HCT116 (cell line): Measurements from ENCODE around the gene CORO6. TPM values are rescaled to one million over a fixed set of nuclear protein-coding genes. Genes with fewer than 3 reads are reported as not detected.

Experiments
- ATAC-seq: fragments of 200-7000 bp; cut with Tn5 transposase; 2 replicates; pipeline ENCODE4 v1.9.1; 2020; ENCODE audit warnings: mild to moderate bottlenecking, moderate library complexity
- BruUV-seq: library from RNA; stranded (reverse); fragments of 400-500 nt; replicated peaks from 2 replicates; lab custom pipeline; 2021; lab: Mats Ljungman, UMichigan
- CTCF ChIA-PET: fragments of 300-600 bp; sonication (Branson Sonifier 250); formaldehyde crosslinking; loops from one replicate; lab custom pipeline; 2021; ENCODE audit warnings: antibody characterized with exemption; lab: Charles Lee
- POLR2A ChIA-PET: fragments of 300-600, 350-600 bp; sonication (Branson Sonifier 250); formaldehyde crosslinking; loops from one replicate; lab custom pipeline; 2021; ENCODE audit warnings: antibody characterized with exemption; lab: Charles Lee
- RAD21 ChIA-PET, 2 experiments: fragments of 300-600 bp; sonication (Branson Sonifier 250); formaldehyde crosslinking; loops; one replicate each; lab custom pipeline; 2023; ENCODE audit warnings: low total read pairs in 2 of 2; ENCODE audit not compliant: uncharacterized antibody in 2 of 2, unreplicated experiment in 2 of 2, low non-redundant PET in 1 of 2; lab: Charles Lee
- DNase-seq: peaks from one replicate; pipeline ENCODE4 v3.0.0-alpha.2; 2010; ENCODE audit warnings: low read depth, low spot score
- H2AFZ ChIP-seq: fragments of 200-600 bp; shearing (Covaris generic), sonication (generic); 2 replicates; pipeline ENCODE4 v1.6.1; 2017; ENCODE audit warnings: low read depth, mixed run types, mixed read lengths, antibody characterized with exemption, low read length; ENCODE audit not compliant: poor library complexity, severe bottlenecking
- H3K27ac ChIP-seq: 2 replicates; pipeline ENCODE4 v1.5.1; 2012; ENCODE audit warnings: low read depth, low read length
- H3K27me3 ChIP-seq: fragments of 200-600 bp; sonication (generic); 2 replicates; pipeline ENCODE4 v1.6.1; 2016; ENCODE audit warnings: mixed run types, low read length, mixed read lengths; ENCODE audit not compliant: insufficient read depth
- H3K36me3 ChIP-seq, 2 experiments: fragments of 200-500 bp in 1 of 2; fragments of 200-600 bp in 1 of 2; sonication (Bioruptor generic) in 1 of 2; sonication (generic) in 1 of 2; 2 replicates each; pipeline versions ENCODE4 v1.5.1 to v1.6.1; 2014 to 2016; ENCODE audit warnings: low read length in 2 of 2, inconsistent platforms in 1 of 2, mixed read lengths in 1 of 2, mixed run types in 1 of 2; ENCODE audit not compliant: insufficient read depth in 2 of 2, control insufficient read depth in 1 of 2
- H3K4me1 ChIP-seq, 2 experiments: fragments of 200-600 bp in 1 of 2; sonication (generic) in 1 of 2; 2 replicates each; pipeline versions ENCODE4 v1.5.1 to v1.6.1; 2012 to 2017; ENCODE audit warnings: low read length in 2 of 2, inconsistent platforms in 1 of 2, mild to moderate bottlenecking in 1 of 2, mixed read lengths in 1 of 2, mixed run types in 1 of 2, moderate library complexity in 1 of 2; ENCODE audit not compliant: insufficient read depth in 2 of 2, control insufficient read depth in 1 of 2
- H3K4me2 ChIP-seq: fragments of 200-600 bp; sonication (generic); 2 replicates; pipeline ENCODE4 v1.6.1; 2017; ENCODE audit warnings: mixed run types, low read length, mixed read lengths
- H3K4me3 ChIP-seq, 2 experiments: fragments of 200-600 bp in 1 of 2; sonication (generic) in 1 of 2; replicated peaks in 1 of 2; 2 replicates each; pipeline ENCODE4 v1.5.1; 2011 to 2016; ENCODE audit warnings: low read length in 2 of 2, control low read depth in 1 of 2, low read depth in 1 of 2, mild to moderate bottlenecking in 1 of 2, mixed read lengths in 1 of 2, mixed run types in 1 of 2
- H3K79me2 ChIP-seq: fragments of 200-600 bp; sonication (generic); 2 replicates; pipeline ENCODE4 v1.6.1; 2017; ENCODE audit warnings: mild to moderate bottlenecking, mixed run types, low read length, moderate library complexity, mixed read lengths; ENCODE audit not compliant: insufficient read depth
- H3K9ac ChIP-seq: fragments of 200-600 bp; sonication (generic); 2 replicates; pipeline ENCODE4 v1.6.1; 2016; ENCODE audit warnings: low read length, mixed read lengths
- H3K9me2 ChIP-seq: fragments of 200-600 bp; sonication (generic), shearing (Covaris generic); 2 replicates; pipeline ENCODE4 v1.6.1; 2017; ENCODE audit warnings: mixed run types, mild to moderate bottlenecking, moderate library complexity; ENCODE audit not compliant: insufficient read depth
- H3K9me3 ChIP-seq, 2 experiments: fragments of 200-500 bp in 1 of 2; fragments of 200-600 bp in 1 of 2; sonication (Bioruptor generic) in 1 of 2; sonication (generic) in 1 of 2; 2 replicates each; pipeline ENCODE4 v1.6.1; 2014 to 2017; ENCODE audit warnings: low read length in 2 of 2, mixed read lengths in 2 of 2, inconsistent platforms in 1 of 2, low read depth in 1 of 2, mild to moderate bottlenecking in 1 of 2, mixed run types in 1 of 2, moderate library complexity in 1 of 2; ENCODE audit not compliant: control insufficient read depth in 1 of 2, insufficient read depth in 1 of 2
- H4K20me1 ChIP-seq: fragments of 200-600 bp; sonication (generic), shearing (Covaris generic); 2 replicates; pipeline ENCODE4 v1.6.1; 2017; ENCODE audit warnings: mixed run types, mild to moderate bottlenecking, moderate library complexity; ENCODE audit not compliant: insufficient read depth
- EGR1 ChIP-seq: IDR thresholded peaks from 2 replicates; pipeline ENCODE4 v1.6.1; 2012; ENCODE audit warnings: low read depth
- ELF1 ChIP-seq: IDR thresholded peaks from 2 replicates; pipeline ENCODE4 v1.6.1; 2012; ENCODE audit warnings: low read depth, borderline replicate concordance
- EZH2phosphoT487 ChIP-seq: fragments of 200-600 bp; IDR thresholded peaks from 2 replicates; pipeline ENCODE4 v1.6.1; 2018; ENCODE audit warnings: antibody characterized with exemption, borderline replicate concordance
- JUND ChIP-seq: IDR thresholded peaks from 2 replicates; pipeline ENCODE4 v1.6.1; 2012
- MAX ChIP-seq: IDR thresholded peaks from 2 replicates; pipeline ENCODE4 v1.6.1; 2012
- POLR2A ChIP-seq: IDR thresholded peaks from 2 replicates; pipeline ENCODE4 v1.7.0; 2011; ENCODE audit warnings: borderline replicate concordance; ENCODE audit not compliant: insufficient read depth, insufficient read length; ENCODE audit errors: extremely low read depth
- POLR2AphosphoS5 ChIP-seq: IDR thresholded peaks from 2 replicates; pipeline ENCODE4 v1.6.1; 2011; ENCODE audit warnings: mild to moderate bottlenecking, low read depth, low read length, moderate library complexity
- REST ChIP-seq: IDR thresholded peaks from 2 replicates; pipeline ENCODE4 v1.6.1; 2012; ENCODE audit warnings: low read depth
- SIN3A ChIP-seq: IDR thresholded peaks from 2 replicates; pipeline ENCODE4 v1.6.1; 2012; ENCODE audit warnings: low read depth
- TCF7L2 ChIP-seq: IDR thresholded peaks from 2 replicates; pipeline ENCODE4 v1.7.0; 2011; ENCODE audit warnings: borderline replicate concordance, inconsistent platforms; ENCODE audit not compliant: insufficient read depth, insufficient read length; ENCODE audit errors: extremely low read depth
- YY1 ChIP-seq: IDR thresholded peaks from 2 replicates; pipeline ENCODE4 v1.6.1; 2011; ENCODE audit warnings: low read length, low read depth, moderate library complexity, mild to moderate bottlenecking; ENCODE audit not compliant: insufficient replicate concordance; ENCODE audit errors: extremely low read depth
- ZBTB33 ChIP-seq: IDR thresholded peaks from 2 replicates; pipeline ENCODE4 v1.6.1; 2011; ENCODE audit warnings: mild to moderate bottlenecking, low read length, moderate library complexity; ENCODE audit not compliant: insufficient replicate concordance; ENCODE audit errors: extremely low read depth
- ZFX ChIP-seq: fragments of 450-650 bp; IDR thresholded peaks from 2 replicates; pipeline ENCODE4 v1.6.1; 2017
- ZNF274 ChIP-seq: fragments of 200-500 bp; sonication (Bioruptor generic); IDR thresholded peaks from 2 replicates; pipeline ENCODE4 v1.6.1; 2014; ENCODE audit warnings: mild to moderate bottlenecking, low read depth, low read length, inconsistent platforms
- intact Hi-C: fragments of 100-400 bp; cut with micrococcal nuclease; formaldehyde crosslinking; loops from 2 replicates; pipeline ENCODE4 v1.10.0; 2022
- total RNA-seq: library from RNA; stranded (reverse); gene quantifications from one replicate; pipeline ENCODE4 v1.2.1, GENCODE V29; 2021; ENCODE audit not compliant: unreplicated experiment

CORO6 gene
- total RNA-seq, 1 experiment from 2014 or later = 8.7 TPM

- H3K36me3 ChIP-seq = peaks cover 0 to 3% of the 10 kb centered on the region in 2 experiments; a peak in 1 of 4 replicates
- POLR2A ChIA-PET = no interaction called here
- TF ChIP-seq SIN3A (no peak), POLR2AphosphoS5 (no peak), MAX (no peak), EZH2phosphoT487 (no peak), ZBTB33 (no peak), YY1 (no peak), JUND (no peak), POLR2A (no peak), ZFX (no peak), EGR1 (no peak), TCF7L2 (no peak), ELF1 (no peak), ZNF274 (no peak), REST (no peak)
- no peak overlapping the region for H3K4me3 ChIP-seq
- peaks cover 3 to 19% of the 10 kb centered on the region in 2 experiments; a peak in 2 of 4 replicates for H3K4me1 ChIP-seq
- no peak overlapping the region for H3K27ac ChIP-seq
- no peak overlapping the region for H2AFZ ChIP-seq
- H4K20me1 ChIP-seq = no peaks in the 10 kb centered on the region
- H3K79me2 ChIP-seq = no peaks in the 10 kb centered on the region
- BruUV-seq = no TSS peak
- no peaks in the 10 kb centered on the region for H3K9me3 ChIP-seq
- RAD21 ChIA-PET = interaction anchor here in 1 of 2 experiments (0.6 to 1.4 kb wide), 2 partner anchors 202 to 405 kb away, joined by 3 to 4 read pairs; no protein-coding TSS in a partner anchor
- ATAC-seq = no peak
- H3K27me3 ChIP-seq = no peaks in the 10 kb centered on the region
- no peaks in the 10 kb centered on the region for H3K9me2 ChIP-seq
- no peak for DNase-seq
- CTCF ChIA-PET = interaction anchor here (1.1 to 1.6 kb wide), 2 partner anchors 20 to 202 kb away, joined by 3 to 5 read pairs; no protein-coding TSS in a partner anchor
- H3K9ac ChIP-seq = no peak overlapping the region
- no peak overlapping the region for H3K4me2 ChIP-seq
- intact Hi-C loops = no loop called here
Measured at GRCh38 chr17:29571883-29572681, 50.6 kb downstream of the CORO6 start.
